ENCODE data around the gene RIT1.
A peak's percentile ranks its signal among the peaks of the same experiment; 100 is the strongest.
"Not testable (repeated sequence)": the region's sequence is repeated elsewhere in the genome, so short reads cannot be mapped to it uniquely, and the experiment has no call there.

The RIT1 gene

DNA sequence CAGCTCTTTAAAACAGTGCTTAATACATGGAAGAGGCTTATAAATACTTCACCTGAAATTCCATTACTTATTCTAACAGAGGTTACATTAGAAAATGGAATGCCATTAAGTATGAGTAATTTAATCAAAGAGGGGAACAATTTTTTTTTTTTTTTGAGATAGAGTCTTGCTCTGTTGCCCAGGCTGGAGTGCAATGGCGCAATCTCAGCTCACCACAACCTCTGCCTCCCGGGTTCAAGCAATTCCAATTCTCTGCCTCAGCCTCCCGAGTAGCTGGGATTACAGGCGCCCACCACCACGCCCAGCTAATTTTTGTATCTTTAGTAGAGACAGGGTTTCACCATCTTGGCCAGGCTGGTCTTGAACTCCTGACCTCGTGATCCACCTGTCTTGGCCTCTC, 15.5 kb downstream of the RIT1 start:
- DNase-seq: not testable (repeated sequence)

DNA sequence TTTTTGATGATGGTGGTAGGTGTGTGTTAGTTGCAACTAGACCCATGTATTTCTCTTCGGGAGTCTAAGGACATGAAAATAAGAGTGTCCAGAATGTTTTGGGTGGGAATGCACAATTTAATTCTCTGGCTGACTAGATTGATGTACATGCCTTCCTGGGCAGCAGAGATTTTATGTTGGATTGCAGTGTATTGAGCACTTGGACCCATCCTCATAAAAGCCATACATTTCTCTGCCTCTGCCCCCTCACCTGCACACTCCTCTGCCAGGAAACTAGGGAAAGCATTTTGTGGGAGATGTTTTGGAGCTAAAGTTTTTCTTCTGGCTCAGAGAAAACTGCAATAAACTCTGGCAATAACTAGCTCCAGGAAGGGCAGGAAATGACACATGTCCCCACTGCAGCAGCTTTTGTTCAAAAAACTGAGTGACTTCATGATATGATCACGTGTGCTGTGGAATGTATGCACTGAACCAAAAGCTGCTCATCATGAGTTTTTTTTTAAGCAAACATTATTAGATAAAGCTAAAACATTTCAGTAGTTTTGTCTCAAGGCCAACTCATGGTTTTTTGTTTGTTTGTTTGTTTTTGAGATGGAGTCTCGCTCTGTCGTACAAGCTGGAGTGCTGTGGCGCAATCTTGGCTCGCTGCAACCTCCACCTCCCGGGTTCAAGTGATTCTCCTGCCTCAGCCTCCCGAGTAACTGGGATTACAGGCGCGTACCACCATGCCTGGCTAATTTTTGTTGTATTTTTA, 17.6 kb downstream of the RIT1 start:
- no peak for DNase-seq

DNA sequence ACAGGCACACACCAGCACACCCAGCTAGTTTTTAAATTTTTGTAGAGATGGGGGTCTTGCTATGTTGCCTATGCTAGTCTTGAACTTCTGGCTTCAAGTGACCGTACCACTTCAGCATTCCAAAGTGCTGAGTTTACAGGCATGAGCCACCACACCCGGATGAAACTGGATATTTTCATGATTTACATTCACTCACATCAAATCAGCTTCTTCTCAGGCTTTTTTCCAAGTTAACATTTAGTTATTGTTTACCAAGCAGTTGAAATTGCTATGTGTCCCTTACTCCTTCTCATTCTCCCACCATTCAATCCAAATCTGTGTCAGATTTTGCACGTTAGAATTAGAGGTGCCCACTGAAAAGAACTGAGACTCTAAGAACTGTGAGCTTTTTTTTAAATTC, 18.4 kb downstream of the RIT1 start:
- DNase-seq: no peak

DNA sequence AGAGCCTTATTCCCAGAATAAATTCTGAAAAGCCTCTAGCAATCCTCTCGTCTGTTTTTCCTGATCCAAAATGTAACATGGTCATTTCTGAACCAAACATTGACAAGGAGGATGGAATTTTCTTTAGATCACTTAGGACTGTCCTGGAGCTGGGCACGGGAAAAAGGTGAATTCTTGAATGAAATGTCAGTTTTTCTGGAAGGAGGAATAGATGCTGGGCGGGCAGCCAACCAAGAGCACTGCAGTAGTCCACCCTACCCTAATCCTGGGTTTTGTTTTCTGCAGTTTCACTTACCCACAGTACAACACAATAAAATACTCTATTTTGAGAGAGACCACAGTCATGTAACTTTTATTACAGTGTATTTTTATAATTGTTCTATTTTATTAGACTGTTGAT, 20.9 kb downstream of the RIT1 start:
- DNase-seq: no peak

DNA sequence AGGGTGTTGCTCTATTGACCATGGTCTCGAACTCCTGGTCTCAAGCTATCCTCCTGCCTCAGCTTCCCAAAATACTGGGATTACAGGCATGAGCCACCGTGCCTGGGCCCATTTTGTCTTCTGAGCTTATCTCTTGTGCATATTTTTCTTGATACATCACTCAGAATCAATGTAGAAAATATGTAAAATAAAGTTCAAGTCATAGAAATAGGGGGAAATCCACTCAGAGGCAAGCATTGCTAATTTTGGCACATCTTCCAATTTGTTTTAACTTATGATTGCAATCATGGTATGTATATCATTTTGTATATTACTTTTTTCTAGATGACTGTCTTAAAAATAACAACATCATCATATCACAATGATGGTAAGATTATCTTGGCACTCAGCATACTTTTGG, 21.6 kb downstream of the RIT1 start:
- no peak for DNase-seq

DNA sequence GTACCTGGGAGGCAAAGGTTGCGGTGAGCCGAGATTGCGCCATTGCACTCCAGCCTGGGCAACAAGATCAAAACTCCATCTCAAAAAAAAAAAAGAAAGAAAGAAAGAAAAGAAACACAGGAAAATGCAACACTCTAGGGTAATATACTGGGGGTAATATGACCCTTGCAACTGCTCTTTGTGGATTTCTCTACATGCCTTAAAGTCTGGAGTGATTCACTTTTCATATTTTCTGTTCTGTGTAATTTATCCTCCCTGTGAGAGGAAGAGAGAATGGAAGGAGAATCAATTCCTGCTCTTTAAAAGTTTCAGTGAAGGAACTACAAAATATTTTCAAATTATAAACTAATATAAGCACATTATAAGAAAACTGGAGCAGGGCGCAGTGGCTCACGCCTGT, 22.7 kb downstream of the RIT1 start:
- no peak for DNase-seq

DNA sequence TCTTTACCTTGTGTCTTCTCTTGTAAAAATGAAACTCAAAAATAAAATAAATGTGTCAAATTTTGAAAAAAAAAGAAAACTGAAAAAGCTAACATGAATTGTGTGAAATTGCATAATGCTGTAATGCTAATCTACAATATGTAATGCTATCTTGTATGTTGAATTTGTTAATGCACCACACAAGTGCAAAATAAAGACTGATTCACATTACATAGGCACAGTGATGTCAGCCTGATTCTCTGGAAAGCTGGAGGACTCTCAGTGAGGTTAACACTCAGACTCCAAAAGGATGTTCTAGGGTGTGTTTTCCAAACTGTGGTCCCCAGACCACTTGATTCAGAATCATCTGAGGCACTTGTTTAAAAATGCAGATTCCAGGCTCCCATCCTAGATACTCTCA, 26.2 kb downstream of the RIT1 start:
- DNase-seq: no peak

DNA sequence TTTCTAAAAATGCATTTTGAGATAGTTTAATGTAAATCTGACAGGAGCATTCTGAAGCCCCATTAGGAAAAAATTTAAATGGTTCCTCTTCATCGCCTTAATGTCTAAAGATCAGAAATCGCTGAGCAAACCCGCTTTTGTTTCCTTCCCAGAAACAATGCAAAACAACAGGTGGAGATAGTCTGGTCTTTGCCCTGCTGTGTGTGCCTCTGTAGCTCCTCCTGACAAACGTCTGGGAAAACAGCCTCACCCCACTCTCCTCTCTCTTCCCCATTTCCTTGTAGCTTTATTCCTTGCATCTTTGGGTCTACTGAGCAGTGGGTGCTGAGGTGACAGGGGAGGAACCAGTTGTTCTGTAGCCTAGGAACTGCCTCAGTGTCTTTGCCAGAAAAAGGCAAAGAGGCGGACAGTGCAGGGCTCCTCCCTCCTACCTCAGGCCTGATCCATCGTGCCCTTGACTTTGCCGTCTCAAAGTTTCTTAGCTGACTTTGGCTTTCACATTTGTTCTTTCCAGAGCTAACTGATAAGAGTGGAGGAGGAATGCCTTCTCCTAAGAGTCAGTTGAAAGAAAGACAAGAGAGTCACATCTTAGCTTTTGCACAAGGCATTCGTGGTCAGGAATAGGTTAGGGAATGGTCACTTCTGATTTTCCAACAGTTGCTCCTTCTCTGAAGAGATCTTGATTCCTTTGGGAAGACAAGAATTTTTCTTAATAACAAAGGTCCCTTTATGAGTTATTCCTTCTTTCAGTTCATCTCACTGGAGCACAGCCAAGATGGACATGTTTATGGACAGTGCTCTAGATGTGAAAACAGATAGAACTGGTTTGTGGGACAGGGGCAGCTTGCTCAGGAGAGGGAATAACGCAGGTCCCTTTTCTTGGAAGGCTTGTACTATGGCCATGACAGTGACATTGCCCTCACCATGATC, 26.9 kb downstream of the RIT1 start:
- no peak for DNase-seq

DNA sequence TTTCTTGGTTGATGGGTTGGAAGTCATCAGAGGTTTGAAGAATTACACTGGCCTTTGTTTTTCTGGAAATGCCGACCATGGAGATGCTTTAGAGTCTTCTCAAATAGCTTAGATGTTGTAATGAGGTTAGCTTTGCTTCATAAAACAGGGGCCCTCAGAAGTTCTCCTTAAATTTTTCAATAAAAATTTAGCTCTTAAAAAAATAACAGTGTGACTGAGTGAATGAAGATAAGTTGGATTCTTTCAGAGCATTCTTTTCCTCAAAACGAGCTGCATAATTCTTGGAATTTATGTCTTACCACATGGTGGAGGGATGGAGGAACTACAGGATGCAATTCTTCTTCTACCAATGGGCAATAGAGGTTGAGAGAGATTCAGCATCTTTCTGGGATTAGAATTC, 28.4 kb downstream of the RIT1 start:
- DNase-seq: no peak

DNA sequence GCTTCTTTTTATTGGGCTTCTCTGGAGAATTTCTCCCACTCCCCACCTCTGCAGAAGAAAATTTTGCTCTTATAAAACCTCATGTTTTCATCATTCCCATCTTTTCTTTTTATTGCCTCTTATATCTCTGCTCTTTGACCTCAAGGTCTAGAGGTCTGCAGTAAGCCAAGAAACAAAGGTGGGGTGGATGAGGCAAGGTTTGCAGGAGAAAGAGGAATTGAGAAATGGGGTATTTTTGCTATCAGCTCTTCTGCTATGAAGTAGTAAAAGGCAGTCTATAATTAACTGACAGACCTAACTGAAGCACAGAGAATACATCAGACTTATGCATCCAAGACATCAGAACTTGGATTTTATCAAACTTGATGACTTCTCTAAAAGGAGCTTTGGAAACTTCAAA, 28.9 kb downstream of the RIT1 start:
- DNase-seq: no peak

DNA sequence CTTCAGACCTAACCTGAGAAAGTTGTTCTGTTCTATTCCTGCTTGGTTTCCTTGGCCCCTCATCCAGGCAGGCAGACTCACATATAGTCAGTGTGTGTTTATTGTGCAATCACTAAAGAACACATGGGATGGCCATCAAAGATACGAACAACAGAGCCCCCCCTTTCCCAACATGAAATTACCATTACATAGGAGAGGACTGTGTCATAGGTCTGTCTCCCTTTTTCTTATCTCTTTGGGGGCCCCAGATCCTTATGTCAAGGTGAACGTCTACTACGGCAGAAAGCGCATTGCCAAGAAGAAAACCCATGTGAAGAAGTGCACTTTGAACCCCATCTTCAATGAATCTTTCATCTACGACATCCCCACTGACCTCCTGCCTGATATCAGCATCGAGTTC, 30.2 kb downstream of the RIT1 start:
- DNase-seq: no peak

DNA sequence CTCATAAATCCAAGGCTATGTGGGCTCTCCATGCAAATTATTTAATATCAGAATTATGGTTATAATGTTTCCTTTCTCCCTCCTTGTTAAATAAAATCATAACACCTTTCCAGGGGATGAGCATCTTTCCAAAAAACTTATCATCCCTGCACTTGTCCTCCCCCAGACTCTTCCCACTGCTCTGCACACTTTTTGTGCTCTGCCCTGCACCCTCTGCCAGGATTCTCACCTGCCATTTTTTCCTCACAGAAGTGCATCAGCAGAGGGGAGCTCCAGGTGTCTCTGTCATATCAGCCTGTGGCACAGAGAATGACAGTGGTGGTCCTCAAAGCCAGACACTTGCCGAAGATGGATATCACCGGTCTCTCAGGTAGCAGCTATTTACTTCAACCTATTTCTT, 30.9 kb downstream of the RIT1 start:
- no peak for DNase-seq

DNA sequence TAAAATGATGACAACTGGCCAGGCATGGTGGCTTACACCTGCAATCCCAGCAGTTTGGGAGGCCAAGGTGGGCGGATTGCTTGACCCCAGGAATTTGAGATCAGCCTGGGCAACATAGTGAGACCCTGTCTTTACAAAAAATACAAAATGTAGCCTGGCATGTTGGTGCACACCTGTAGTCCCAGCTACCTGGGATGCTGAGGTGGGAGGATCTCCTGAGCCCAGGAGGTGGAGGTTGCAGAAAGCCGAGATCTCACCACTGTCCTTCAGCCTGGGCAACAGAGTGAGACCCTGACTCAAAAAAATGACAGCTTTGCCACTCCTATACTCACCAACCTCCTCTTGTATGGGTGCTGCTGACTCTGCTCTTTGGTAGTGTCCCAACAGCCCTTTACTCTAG, 33.2 kb downstream of the RIT1 start:
- no peak for DNase-seq

DNA sequence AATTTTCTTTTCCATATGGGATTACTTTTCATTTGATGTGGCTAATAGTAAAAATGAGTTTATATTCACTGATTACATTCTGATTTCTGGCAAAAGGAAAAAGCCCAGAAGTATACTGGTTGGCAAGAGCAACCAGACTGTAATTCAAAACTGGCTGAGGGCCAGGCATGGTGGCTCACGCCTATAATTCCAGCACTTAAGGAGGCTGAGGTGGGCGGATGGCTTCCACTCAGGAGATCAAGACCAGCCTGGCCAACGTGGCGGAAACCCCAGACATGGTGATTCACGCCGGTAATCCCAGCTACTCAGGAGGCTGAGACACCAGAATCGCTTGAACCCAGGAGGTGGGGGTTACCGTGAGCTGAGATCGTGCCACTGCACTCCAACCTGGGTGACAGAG, 37.3 kb downstream of the RIT1 start:
- DNase-seq: peak in 8 of 56 donors; percentile 2 to 17 (median 10)

DNA sequence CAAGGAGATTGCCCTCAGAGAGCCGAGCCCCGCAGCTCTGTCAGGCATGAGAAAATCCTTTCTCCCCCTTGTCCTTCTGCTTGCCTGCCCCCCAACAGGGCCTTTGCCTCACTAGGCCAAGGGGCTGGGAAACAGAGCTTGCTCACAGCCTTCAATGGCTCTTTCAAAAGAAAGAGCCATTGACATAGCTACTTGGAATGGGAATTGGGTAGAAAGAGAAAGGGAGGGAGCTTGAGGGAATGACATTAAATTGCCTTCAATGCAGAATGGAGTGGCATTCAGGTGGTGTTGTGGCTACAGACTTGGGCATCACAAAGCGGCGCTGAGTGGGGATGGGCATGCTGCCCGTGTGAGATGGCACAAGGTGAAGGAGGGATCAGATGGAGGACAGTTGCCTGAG, 38.6 kb downstream of the RIT1 start:
- peak in 50 of 56 donors; percentile 5 to 91 (median 60) for DNase-seq

DNA sequence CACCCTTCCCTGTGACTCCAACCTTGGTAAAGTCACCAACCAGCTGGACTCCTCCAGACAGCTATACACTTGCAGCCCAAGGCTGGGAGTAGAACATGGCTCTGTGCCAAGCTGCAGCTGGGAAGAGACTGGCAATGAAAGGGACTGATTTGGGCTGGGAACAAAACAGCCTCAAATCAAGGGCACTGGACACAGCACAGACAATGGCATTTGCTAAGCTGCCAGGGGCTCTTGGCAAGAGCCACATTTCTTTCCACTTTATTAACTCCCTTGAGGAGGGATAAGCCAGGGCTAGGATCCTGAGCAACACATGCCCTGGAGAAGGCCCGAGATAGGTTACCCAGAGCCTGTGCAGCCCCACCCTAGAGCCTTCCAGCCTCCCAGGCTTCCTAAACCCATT, 39.8 kb downstream of the RIT1 start:
- peak in 55 of 56 donors; percentile 30 to 95 (median 87) for DNase-seq

DNA sequence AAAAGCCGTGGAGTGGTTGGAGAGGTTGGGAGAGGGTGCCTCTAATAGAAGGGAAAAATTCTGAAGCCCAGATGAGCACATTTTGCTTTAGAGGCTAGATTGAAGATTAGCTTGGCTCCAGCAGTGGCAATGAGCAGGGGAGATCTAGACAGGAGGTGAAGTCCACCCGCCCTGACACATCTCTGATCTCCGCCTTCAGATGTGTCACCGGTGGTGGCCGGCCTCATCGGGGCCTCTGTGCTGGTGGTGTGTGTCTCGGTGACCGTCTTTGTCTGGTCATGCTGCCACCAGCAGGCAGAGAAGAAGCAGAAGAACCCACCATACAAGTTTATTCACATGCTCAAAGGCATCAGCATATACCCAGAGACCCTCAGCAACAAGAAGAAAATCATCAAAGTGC, 43.4 kb downstream of the RIT1 start:
- no peak for DNase-seq

DNA sequence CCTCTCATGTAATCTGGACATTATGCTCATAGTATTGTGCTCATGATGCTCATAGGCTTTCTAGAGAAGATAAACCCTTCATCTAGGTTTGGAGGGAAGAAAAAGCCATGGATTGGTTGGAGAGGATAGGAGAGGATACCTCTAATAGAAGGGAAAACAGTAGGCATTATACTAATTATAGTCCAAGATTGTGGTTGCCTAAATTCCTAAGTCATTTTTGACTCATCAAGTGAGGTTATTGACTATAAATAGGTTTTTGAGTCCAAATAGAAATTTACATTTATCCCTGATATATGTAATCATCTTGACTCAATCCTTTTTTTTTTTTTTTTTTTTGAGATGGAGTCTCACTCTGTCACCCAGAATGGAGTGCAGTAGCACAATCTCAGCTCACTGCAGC, 46.8 kb downstream of the RIT1 start:
- no peak for DNase-seq

DNA sequence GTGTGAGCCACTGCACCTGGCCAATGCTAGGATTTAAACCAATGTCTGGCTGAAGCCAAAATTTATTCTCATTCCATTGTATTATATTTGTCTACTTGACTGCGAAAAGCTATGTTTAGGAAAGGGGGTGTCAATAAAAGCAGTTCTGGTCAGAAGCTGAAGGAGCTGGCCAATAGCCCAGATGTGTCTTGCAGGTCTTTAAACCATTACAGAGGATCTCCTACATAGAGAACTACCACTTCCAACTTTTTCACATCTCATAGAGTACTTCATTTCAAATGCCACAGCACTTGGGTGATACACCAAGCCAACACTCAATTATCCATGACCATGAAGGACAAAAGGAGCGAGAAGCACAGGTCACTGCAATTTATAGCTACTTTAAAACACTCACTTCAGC, 49.3 kb downstream of the RIT1 start:
- DNase-seq: no peak

DNA sequence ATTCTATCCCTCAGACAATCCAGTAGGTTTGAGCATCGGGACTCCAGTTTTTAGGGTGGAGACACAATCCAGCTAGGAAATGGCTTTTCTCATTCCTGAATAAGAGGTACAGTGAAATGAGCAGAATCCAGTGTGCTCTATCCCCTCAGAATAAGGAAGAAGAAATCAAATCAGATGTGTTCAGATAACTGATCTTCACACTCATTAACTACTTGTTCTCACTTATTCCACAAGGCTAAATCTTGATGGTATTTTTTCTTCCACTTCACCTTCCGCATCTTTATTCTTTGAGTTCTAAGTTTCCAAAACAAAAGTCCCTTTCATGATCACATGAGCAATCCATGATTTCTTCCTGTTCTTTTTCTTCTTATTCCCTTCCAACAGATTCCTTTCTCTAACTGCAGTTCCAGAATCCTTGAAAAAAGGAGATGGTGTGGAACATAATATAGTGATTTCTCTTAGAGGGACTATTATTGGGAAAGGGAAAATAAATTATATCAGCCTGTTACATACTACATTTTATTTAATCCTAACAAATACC, 50.1 kb downstream of the RIT1 start:
- DNase-seq: no peak

DNA sequence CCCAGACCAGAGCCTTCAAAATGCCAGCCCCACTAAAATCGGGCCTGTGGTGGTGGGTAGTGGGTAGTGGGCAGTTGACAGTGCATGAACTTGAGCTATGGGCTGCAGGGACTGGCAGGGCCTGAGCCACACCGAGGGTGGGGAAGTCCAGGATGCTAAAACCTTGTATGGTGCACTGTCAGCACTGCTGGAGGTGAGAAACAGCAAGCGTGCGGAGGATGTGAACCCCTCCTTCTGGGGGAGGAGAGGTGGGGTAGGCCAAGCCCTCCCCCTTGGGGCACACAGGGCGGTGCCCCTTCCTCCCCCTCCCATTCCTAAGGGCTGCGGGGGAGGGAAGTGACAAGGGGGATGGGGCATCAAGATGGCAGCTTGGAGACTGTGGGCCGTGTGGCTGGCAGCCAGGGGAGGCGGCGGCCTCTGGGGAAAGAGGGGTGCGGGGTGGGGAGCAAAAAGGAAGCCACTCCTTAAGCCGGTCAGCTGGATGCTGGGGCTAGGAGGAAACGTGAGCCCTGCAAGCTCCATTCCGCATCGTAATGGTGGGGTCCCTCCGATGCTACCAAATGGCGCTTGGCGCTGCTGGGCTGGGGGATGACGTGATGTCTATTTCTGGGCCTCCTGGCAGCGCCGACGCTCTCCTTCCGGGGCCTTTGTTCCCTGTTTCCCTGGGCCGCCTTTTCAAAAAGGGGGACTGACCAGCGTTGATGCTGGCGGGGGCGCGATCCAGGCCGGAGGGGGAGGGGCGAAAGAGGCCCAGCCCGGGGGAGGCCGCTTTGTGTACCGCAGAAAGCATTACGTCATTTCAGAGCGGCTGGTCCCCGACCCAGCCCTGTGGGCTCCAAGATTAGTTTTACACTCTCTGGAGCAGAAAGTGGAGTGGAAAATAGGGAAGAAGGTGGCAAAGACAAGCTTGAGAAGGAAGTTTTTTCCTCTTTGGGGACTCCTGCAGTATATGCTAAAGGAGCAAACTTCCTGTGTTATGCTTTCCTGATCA, 51.0 kb downstream of the RIT1 start:
- DNase-seq: peak; percentile 53 to 97 (median 91)

Measured in amygdala (tissue), 56 donors.